ENCODE data around the gene LRRC28. TPM values are rescaled to one million over a fixed set of nuclear protein-coding genes. Genes with fewer than 3 reads are reported as not detected.
A peak's percentile ranks its signal among the peaks of the same experiment; 100 is the strongest.

LRRC28 gene
- total RNA-seq, 1 experiment from 2014 or later = 30.5 TPM

GRCh38 chr15:99249270-99249841, 1.9 kb upstream of the LRRC28 start, which contains the start of gene TTC23:
TTC23 (minus strand) TSS chr15:99249581; CDS start chr15:99228712, 20,869 bp downstream.
- peak; percentile 83 for DNase-seq (ENCODE audit: low spot score)

GRCh38 chr15:99250001-99250400, 1.3 kb upstream of the LRRC28 start:
- DNase-seq (ENCODE audit: low spot score) = no peak

DNA sequence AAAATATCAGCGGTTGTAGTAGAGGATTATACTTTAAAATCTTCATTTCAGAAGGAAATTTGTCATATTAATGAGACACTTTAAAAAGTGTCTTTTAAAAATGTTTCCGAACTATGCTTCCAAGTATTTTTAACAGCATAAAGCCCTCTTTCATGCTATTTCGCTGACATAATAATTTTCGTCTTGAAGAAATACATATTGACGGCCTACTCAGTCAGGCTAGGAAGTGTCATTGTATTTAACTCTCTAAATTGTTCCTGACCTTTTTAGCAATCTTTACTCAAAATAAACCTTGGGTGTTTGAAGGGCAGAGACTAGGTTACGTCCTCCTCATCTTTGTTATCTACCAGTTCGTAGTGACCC, 806 bp upstream of the LRRC28 start:
- no peak for DNase-seq (ENCODE audit: low spot score)

- no peak for DNase-seq (ENCODE audit: low spot score)
Measured at GRCh38 chr15:99252326-99252725, 1.0 kb downstream of the LRRC28 start.

DNA sequence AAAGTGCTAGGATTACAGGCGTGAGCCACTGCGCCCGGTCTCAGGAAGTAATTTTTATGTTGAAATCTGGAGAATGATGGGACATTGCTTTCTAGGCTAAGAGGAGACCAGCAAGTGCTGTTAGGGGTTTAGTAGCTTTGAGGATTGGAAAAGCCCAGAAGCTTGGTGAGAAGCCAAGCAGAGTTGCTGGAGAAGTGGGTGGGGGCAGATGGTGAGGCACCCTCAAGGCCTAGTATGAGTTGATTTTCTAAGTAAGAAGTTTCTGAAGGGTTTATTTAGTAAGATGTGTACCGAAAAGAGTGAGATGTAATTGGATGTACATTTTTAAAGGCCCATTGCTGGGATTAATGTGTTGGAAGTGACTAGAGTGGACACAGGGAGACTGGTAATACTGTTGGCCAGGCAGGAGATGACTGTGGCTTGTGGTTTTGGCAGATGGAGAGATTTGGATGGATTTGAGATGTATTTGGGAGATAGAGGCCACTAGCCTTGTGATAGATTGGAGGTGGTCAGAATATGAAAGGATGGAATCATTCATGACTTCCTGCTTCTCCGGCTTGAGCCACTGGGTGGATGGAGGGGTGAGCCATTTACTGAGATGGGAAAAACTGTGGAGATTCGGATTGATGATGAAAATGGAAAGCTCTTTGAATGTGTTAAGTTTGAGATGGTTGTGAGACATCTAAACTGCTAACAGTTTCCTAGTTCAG, 2.3 kb downstream of the LRRC28 start:
- DNase-seq (ENCODE audit: low spot score) = peak; percentile 11

- DNase-seq (ENCODE audit: low spot score) = no peak
Measured at GRCh38 chr15:99257107-99257750, 5.9 kb downstream of the LRRC28 start.

DNA sequence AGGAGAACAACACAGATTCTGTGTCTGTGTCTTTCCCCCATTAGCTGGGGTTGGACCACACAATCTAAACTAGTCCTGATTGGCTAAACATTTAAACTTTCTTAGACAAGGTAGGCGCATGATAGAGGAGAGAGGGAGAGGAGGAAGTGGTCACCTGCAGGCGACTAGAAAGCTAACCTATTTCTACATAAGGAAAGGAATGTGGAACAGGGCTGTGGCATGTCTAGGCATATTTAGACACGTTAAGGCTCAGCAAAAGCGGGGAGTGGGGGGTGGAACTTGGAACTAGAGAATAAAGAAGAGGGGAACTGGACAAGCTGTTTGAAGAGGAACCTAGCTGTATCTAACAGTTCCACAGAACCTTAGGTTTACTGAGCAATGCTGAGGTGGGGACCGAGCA, 12.8 kb downstream of the LRRC28 start:
- no peak for DNase-seq (ENCODE audit: low spot score)

- DNase-seq (ENCODE audit: low spot score) = no peak
Measured at GRCh38 chr15:99265541-99266070, 14.3 kb downstream of the LRRC28 start.

GRCh38 chr15:99267957-99268356, 16.7 kb downstream of the LRRC28 start:
- no peak for DNase-seq (ENCODE audit: low spot score)

GRCh38 chr15:99268431-99268830, 17.1 kb downstream of the LRRC28 start:
- DNase-seq (ENCODE audit: low spot score) = no peak

GRCh38 chr15:99273801-99274200, 22.5 kb downstream of the LRRC28 start:
- no peak for DNase-seq (ENCODE audit: low spot score)

GRCh38 chr15:99275061-99275460, 23.8 kb downstream of the LRRC28 start:
- no peak for DNase-seq (ENCODE audit: low spot score)

- no peak for DNase-seq (ENCODE audit: low spot score)
Measured at GRCh38 chr15:99275525-99276128, 24.3 kb downstream of the LRRC28 start.

- DNase-seq (ENCODE audit: low spot score) = no peak
Measured at GRCh38 chr15:99279290-99279689, 28.0 kb downstream of the LRRC28 start.

- no peak for DNase-seq (ENCODE audit: low spot score)
Measured at GRCh38 chr15:99279827-99280226, 28.5 kb downstream of the LRRC28 start.

DNA sequence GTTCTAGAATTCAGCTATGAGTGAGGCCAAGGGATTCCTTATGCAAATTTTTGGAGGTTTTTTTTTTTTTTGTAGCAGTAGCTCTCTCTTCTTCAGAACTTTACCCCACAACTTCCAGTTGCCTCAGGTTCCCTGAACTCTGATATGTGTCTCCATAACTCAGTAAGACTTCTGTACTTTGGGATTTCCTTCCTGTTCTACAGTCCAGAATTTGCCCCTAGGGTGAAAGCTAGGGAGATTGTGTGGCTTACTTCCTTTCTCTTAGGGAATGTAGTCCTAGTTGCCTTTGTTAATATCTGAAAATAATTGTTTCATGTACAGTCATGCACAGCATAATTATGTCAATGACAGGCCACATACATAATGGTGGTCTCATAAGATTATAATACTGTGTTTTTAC, 30.8 kb downstream of the LRRC28 start:
- no peak for DNase-seq (ENCODE audit: low spot score)

DNA sequence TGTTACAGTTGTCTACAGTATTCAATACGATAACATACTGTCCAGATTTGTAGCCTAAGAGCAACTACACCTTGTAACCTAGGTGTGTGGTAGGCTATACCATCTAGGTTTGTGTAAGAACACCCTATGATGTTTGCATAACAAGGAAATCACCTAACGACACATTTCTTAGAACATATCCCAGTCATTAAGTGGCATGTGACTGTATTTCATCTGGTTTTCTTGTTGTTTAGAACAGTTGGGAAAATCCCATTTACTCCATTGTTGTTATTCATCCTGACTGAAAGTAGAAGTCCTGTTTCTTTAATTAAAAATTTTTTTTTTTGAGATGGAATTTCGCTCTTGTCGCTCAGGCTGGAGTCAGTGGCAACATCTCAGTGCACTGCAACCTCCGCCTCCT, 31.3 kb downstream of the LRRC28 start:
- no peak for DNase-seq (ENCODE audit: low spot score)

DNA sequence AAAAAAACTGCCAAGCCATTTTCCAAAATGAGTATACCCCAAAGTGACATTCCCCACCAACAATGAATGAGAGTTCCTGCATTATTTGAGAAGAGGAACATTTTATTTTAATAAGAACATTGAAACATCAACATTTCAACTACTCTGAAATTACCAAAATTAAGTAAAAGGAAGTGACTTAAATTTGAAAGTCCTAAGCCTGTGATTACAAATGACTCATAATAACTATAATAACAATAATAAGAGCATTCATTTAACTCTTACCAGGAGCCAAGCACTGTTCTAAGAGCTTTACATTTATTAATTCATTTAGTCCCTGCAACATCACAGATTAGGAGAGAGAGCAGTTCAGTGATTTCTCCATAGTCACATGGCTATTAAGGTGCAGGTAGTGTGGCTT, 32.4 kb downstream of the LRRC28 start:
- DNase-seq (ENCODE audit: low spot score) = no peak

- DNase-seq (ENCODE audit: low spot score) = no peak
Measured at GRCh38 chr15:99291643-99292042, 40.4 kb downstream of the LRRC28 start.

DNA sequence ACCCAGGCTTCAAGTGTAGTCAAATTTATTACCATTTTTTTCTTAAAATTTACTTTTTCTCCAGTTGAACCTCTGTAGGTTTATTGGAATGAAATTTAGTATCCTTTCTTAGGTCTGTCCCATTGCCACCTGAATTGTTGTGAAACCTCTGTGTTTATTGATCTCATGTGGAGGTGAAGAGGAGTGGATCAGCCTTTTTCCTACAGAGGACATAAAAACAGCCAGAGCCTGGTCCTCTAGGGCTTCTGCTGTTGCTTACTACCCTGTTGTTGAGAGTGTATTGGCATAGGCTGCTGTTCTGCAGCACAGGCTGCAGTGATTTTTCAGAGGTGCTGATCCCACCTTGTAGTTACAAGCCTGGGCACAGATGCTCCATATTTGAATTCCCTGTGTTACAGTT, 44.6 kb downstream of the LRRC28 start:
- DNase-seq (ENCODE audit: low spot score) = no peak

- no peak for DNase-seq (ENCODE audit: low spot score)
Measured at GRCh38 chr15:99296386-99296785, 45.1 kb downstream of the LRRC28 start.

DNA sequence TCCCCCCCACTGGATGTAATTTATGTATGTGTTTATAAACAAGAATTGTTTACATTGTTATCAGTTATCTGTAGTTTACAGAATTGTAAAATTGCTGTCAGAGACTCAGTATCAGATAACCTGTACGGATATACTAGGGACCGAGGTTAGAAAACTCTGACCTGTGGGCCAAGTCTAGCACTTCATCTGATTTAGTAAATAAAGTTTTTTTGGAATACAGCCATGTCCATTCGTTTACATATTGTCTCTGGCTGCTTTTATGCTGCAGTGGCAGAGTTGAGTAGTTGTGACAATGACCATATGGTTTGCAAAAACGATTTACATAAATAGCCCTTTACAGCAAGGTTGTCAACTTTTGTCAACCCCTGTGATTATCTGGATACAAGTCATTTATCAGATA, 52.6 kb downstream of the LRRC28 start:
- DNase-seq (ENCODE audit: low spot score) = no peak

Data from H4 (cell line).